SIG-M5 treated with dmso at 0.1 percent for 504 hours (cell line): ENCODE measurements around the gene CAMK2A.
A peak's percentile ranks its signal among the peaks of the same experiment; 100 is the strongest.
"Not testable (repeated sequence)": the region's sequence is repeated elsewhere in the genome, so short reads cannot be mapped to it uniquely, and the experiment has no call there.

ENCODE experiments used
- DNase-seq: peaks from one replicate; lab custom pipeline; 2025; ENCODE audit not compliant: unreplicated experiment; lab: John Stamatoyannopoulos, UW

The CAMK2A gene

GRCh38 chr5:150239099-150239793, 50.3 kb downstream of the CAMK2A start:
- DNase-seq = no peak

- no peak for DNase-seq
Observed at GRCh38 chr5:150238646-150239045, 50.9 kb downstream of the CAMK2A start.

GRCh38 chr5:150236981-150237754, 52.4 kb downstream of the CAMK2A start:
- DNase-seq = no peak

GRCh38 chr5:150236313-150236712, 53.3 kb downstream of the CAMK2A start:
- no peak for DNase-seq

- DNase-seq = no peak
Observed at GRCh38 chr5:150235500-150235854, 54.1 kb downstream of the CAMK2A start.

- peak; percentile 19 for DNase-seq
Observed at GRCh38 chr5:150234576-150235499, 54.7 kb downstream of the CAMK2A start.

- DNase-seq = not testable (repeated sequence)
Observed at GRCh38 chr5:150233706-150234105, 55.9 kb downstream of the CAMK2A start.

GRCh38 chr5:150230842-150231241, 58.7 kb downstream of the CAMK2A start:
- no peak for DNase-seq

GRCh38 chr5:150229571-150229970, 60.0 kb downstream of the CAMK2A start:
- DNase-seq = no peak

- no peak for DNase-seq
Observed at GRCh38 chr5:150227606-150228273, 61.8 kb downstream of the CAMK2A start.

- DNase-seq = no peak
Observed at GRCh38 chr5:150227036-150227435, 62.5 kb downstream of the CAMK2A start.

- DNase-seq = no peak
Observed at GRCh38 chr5:150224483-150225027, 65.0 kb downstream of the CAMK2A start.

- no peak for DNase-seq
Observed at GRCh38 chr5:150223474-150223873, 66.1 kb downstream of the CAMK2A start.

GRCh38 chr5:150222906-150223305, 66.7 kb downstream of the CAMK2A start:
- no peak for DNase-seq

- DNase-seq = no peak
Observed at GRCh38 chr5:150221471-150221870, 68.1 kb downstream of the CAMK2A start.

GRCh38 chr5:150219861-150220260, 69.7 kb downstream of the CAMK2A start:
- DNase-seq = no peak

- DNase-seq = no peak
Observed at GRCh38 chr5:150219142-150219541, 70.4 kb downstream of the CAMK2A start.

GRCh38 chr5:150218693-150219035, 70.9 kb downstream of the CAMK2A start:
- DNase-seq = no peak

- peak; percentile 82 for DNase-seq
Observed at GRCh38 chr5:150217873-150218692, 71.5 kb downstream of the CAMK2A start.

- no peak for DNase-seq
Observed at GRCh38 chr5:150217038-150217437, 72.5 kb downstream of the CAMK2A start.
